Measurements from ENCODE around the gene HS3ST5.
"Not testable (repeated sequence)": the region's sequence is repeated elsewhere in the genome, so short reads cannot be mapped to it uniquely, and the experiment has no call there.

HS3ST5 gene

GRCh38 chr6:114272582-114272981, 70.2 kb downstream of the HS3ST5 start:
- DNase-seq, result no peak

DNA sequence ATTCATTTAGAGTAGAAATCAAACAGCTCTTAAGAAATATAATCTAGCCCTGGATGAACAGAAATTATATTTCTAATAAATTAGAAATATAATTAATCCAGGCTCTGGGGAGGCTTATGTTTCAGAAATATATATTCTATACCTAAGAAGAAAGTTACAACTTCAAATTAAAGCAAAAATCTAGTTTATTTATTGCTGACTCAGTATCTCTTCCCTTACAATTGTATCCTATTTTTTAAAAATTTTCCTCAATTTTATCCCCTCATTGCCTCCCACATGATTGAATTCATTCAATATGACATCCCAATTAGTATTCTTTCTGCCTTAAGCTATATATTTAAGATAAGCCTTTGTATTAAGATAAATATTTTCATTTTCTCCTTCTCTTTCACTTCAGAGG, 71.4 kb downstream of the HS3ST5 start:
- no peak for DNase-seq

- no peak for DNase-seq
Measured at GRCh38 chr6:114267897-114268296, 74.9 kb downstream of the HS3ST5 start.

GRCh38 chr6:114260810-114261209, 82.0 kb downstream of the HS3ST5 start:
- no peak for DNase-seq

- no peak for DNase-seq
Measured at GRCh38 chr6:114258376-114258775, 84.4 kb downstream of the HS3ST5 start.

- no peak for DNase-seq
Measured at GRCh38 chr6:114253431-114253830, 89.4 kb downstream of the HS3ST5 start.

DNA sequence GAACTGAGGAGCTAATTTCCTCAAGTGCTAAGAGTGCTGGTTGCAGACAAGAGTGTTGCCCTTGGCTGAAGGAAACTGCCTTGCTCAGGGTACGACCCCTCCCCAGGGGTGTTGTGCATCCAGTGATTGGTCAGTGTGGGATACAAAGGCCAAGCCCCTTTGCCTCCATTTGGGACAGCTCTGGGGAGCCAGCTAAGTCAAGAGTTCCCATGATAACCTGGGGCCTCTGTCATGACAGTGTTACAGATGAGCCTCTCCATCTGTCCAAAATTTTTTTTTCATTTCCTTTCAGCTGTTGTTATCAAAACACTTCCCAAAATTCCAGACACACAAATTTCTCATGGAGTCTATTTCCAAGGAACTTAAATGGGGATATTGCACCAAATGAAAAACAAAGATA, 93.3 kb downstream of the HS3ST5 start:
- DNase-seq, result no peak

- DNase-seq, result no peak
Measured at GRCh38 chr6:114247101-114247500, 95.7 kb downstream of the HS3ST5 start.

DNA sequence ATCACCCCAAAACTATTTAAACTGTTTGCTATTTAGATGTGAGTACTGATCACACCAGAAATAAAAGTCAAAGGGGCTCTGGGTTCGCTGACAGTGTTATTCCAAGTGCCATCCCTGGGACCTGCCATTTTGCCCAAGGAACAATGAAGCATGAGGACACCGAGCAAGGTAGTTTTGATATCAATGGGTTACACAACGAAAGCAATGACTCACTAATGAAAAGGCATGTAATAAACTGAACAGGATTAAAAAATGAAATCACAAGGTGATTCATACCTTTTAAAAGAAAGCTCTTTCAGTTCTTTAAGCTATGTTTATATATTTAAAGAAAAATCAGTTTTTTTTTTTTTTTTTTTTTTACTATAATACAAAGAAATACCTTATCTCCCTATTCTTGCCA, 102.0 kb downstream of the HS3ST5 start:
- DNase-seq, result no peak

- no peak for DNase-seq
Measured at GRCh38 chr6:114228675-114229074, 114.1 kb downstream of the HS3ST5 start.

DNA sequence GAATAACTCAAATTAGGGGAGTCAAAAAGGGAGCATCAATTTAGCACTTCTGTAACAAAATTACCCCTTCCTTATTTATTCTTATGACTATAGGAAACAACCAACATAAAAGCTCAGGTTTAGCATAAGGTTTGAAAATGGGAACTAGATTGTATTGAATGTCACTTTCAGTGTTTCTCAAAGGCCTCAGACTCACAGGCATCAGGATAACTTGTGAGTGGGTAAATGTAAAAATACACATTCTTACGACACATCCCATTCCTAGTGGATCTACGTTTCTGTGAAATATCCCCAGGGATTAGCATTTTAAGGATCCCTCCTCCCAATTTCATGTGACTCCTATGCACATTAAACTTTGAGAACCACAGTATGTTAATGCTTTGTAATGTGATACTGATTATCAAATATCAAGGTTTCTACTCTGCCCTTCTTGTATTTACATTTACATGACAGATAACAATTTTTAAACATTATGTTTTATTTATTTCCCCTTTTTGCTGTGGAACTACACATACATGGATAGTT, 114.8 kb downstream of the HS3ST5 start:
- DNase-seq, result no peak

DNA sequence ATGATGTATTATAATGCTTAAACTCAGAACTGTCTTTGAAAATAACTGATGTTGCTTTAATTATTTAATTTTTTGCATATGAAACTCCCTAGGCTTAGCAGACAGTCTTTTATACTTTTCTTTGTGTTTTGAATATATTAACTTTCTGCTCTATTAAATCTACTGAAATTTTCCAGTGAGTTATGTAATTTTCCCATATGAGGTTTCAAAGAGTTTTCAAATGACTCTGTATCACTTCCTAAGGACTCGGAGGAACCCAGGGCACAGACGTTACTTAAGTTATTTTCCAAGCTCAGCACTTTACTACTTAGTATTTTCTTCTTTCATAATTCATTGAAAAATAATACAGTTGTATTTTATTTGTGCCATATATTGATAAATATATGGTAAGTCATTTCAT, 122.6 kb downstream of the HS3ST5 start:
- DNase-seq, result no peak

DNA sequence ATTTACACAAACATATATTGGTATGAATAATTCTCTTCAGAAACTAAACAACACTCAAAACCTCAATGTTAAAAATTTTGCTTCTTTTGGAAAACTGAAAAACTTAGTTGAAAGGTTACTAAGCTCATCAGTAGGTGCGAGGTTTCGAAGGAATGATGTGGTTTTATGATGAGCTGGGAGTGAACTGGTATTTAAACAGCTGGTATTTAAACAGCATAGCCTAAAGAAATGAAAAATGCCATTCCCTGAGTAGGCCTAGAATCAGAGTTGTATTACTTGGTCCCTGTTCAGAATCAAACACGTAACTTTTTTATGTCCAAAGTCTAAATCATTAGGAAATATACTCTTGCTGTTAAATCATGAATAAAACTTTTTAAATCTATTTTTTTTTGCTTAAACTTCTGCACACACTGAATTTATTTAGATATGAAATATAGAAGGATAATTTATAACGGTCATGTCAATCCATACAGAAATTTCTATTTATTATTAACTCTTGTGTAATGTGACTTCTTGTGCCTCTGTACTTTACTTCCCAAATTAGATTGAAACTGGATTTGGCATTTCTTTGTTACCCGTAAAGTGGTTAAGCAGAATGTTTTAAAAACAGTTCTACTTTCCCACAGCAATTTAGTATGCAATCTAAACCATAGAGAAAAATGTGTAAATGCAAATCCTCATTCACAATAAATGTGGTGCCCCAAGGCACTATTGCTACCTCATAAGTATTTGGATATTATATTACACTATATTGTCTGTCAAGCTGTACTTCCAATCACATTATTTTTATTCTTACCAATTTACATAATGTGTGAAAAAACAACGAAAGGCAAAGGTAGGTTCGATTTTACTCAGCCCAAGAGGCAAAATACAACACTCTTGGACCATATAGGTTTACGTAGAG, 124.1 kb downstream of the HS3ST5 start:
- DNase-seq, result no peak

- not testable (repeated sequence) for DNase-seq
Measured at GRCh38 chr6:114217996-114218395, 124.8 kb downstream of the HS3ST5 start.

DNA sequence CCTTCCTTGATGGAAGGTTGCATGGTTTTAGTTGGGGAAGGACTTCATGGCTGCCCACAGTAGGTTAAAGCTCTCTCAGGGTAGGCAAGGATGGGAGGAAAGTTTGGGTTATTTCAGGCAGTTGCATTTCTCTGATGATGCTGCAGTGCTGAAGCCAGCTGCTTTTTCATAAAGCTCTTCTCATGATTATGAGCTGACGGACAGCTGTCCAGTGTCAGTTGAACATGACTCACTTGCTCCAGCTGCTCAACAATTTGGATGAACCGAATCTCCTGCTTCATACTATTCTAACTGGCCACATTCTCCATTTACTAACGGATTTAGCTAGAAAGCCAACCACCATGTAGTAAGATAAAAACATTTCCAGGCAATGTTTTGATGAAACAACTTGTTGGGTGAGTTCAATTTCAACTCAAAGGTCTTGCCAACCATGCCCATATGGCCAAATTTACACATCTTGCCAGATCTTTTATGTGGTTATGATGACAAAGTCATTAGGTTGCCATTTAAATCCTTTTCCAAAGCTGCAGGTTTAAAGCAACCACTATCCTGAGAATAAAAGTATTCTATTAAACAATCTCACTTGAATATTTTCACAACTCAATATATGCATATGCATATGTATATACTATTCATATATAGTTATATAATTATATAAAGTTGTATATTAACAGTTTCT, 125.9 kb downstream of the HS3ST5 start:
- no peak for DNase-seq

DNA sequence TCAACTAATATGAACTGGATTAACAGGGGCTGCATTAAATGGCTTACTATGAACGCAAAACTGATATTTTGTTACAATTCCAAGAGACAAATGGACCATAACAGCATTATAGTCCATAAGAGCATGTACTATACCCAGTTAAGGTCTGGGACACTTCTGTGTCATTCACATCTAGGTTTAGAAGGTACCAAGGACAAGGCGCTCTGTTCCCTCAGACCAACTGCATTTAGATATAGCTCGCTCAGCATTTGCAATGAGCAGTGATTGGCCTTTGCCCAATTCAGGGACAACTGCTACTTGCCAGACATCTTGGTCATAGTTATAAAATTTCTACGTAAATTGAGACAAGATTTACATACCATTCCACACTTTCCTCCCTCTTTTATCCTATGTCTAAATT, 132.4 kb downstream of the HS3ST5 start:
- DNase-seq, result no peak

DNA sequence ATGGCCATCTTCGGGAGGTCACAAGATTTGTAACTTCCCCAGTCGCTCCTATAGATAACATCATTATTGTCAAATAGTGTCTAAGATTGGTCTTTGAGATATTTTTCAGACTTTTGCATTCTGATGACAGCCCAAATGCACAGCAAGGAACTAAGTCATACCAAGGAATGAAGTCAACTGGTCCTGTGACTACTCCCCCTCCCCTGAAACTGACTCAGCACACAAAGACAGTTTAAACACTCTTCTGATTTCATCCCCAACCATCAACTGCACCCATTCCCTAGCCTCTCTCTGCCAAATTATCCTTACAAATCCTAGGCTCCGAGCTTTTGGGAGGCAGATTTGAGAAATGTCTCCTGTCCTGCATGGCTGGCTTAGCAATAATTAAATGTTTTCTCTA, 139.4 kb downstream of the HS3ST5 start:
- no peak for DNase-seq

DNA sequence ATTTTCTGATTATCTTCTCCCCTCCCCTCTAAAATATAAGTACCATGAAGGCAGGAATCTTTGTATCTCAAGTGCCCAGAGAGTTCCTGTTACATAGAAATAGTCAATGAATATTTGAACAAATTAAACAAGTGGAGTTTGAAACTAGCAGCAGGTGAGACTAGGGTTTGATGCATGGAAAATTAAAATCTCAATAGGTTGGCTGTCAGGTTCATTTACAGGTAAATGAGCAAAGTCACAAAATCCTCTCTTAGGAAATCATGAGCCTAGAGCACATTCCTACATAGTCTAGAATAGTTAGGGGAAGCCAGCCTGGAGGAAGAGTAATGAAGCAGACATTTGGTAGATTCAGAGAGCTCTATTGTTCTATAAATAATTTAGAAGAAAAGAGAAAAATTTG, 140.4 kb downstream of the HS3ST5 start:
- DNase-seq, result no peak

DNA sequence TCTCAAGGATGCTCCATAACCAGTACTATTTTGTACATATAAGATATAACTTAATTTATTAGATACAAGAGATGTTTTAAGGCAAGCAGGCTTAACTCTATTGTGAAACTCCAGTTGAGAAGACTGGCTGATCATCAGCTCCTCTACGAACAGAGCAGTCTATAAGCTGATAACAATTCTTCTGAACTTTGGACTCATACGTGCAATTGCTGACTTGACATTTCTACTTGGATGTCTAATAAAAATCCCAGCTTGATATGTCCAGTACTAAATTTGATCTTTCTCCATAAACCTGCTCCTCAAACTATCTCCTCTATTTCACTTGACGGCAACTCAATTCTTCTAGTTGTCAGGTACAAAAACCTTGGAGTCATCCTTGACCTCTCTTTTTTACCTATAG, 141.9 kb downstream of the HS3ST5 start:
- no peak for DNase-seq

- no peak for DNase-seq
Measured at GRCh38 chr6:114195631-114196403, 147.0 kb downstream of the HS3ST5 start.

DNA sequence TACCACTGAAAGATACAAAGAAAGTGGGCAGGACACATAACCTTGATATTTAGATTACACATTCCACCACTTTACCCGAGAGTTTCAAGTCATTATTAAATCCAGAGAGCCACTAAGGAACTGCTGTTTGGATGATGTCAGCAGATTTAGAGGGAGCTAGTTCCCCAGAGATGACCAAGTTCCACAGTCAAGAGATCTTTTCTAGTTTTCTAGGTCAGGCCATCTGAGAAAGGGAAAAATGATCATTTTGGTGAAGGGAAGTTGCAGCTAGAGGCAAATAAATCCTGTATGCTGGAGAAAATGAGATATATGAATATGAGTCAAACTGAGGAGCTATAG, 147.8 kb downstream of the HS3ST5 start:
- no peak for DNase-seq

GRCh38 chr6:114194362-114195026, 148.3 kb downstream of the HS3ST5 start:
- no peak for DNase-seq

- no peak for DNase-seq
Measured at GRCh38 chr6:114187563-114187962, 155.3 kb downstream of the HS3ST5 start.
